HCT116 (cell line): ENCODE measurements around the gene CMBL.

Experiments
- CEBPB ChIP-seq: IDR thresholded peaks from 2 replicates; pipeline ENCODE4 v1.6.1; 2012; ENCODE audit warnings: low read depth
- CTCF ChIP-seq, 3 experiments: fragments of 200-600 bp in 1 of 3; sonication (generic) in 1 of 3; IDR thresholded peaks in 2 of 3; conservative IDR thresholded peaks in 1 of 3; 2 replicates each; pipeline ENCODE4 v1.5.1; 2012 to 2017; ENCODE audit warnings: low read depth in 2 of 3, low read length in 2 of 3, antibody characterized with exemption in 1 of 3, borderline replicate concordance in 1 of 3, control low read depth in 1 of 3, mild to moderate bottlenecking in 1 of 3, mixed read lengths in 1 of 3, mixed run types in 1 of 3, moderate library complexity in 1 of 3; ENCODE audit not compliant: insufficient read depth in 1 of 3
- ELF1 ChIP-seq: IDR thresholded peaks from 2 replicates; pipeline ENCODE4 v1.6.1; 2012; ENCODE audit warnings: low read depth, borderline replicate concordance
- EZH2phosphoT487 ChIP-seq: fragments of 200-600 bp; IDR thresholded peaks from 2 replicates; pipeline ENCODE4 v1.6.1; 2018; ENCODE audit warnings: antibody characterized with exemption, borderline replicate concordance
- POLR2A ChIP-seq: IDR thresholded peaks from 2 replicates; pipeline ENCODE4 v1.7.0; 2011; ENCODE audit warnings: borderline replicate concordance; ENCODE audit not compliant: insufficient read depth, insufficient read length; ENCODE audit errors: extremely low read depth
- SP1 ChIP-seq: IDR thresholded peaks from 2 replicates; pipeline ENCODE4 v1.6.1; 2012; ENCODE audit warnings: low read depth

- no peak for TF ChIP-seq CTCF (IDR thresholded peaks at IDR 0.05 in 2 of 3, conservative IDR thresholded peaks at IDR 0.05 in 1 of 3; ENCODE audit: borderline replicate concordance in 1 of 3, insufficient read depth in 1 of 3, low read depth in 2 of 3, low read length in 2 of 3)
- TF ChIP-seq SP1, result no peak
- TF ChIP-seq POLR2A, result no peak
- no peak for TF ChIP-seq CEBPB
- no peak for TF ChIP-seq ELF1
- no peak for TF ChIP-seq EZH2phosphoT487
Observed at GRCh38 chr5:10266137-10266536, 41.6 kb downstream of the CMBL start.
